GM21576 (cell line): ENCODE data around the gene AKNA.
"Not testable (repeated sequence)": the region's sequence is repeated elsewhere in the genome, so short reads cannot be mapped to it uniquely, and the experiment has no call there.

Experiments used
- ATAC-seq: cut with Tn5 transposase; IDR thresholded peaks from one replicate; pipeline ENCODE4 v1.9.1; 2021; ENCODE audit warnings: mild to moderate bottlenecking, moderate library complexity; ENCODE audit not compliant: unreplicated experiment

Gene AKNA

DNA sequence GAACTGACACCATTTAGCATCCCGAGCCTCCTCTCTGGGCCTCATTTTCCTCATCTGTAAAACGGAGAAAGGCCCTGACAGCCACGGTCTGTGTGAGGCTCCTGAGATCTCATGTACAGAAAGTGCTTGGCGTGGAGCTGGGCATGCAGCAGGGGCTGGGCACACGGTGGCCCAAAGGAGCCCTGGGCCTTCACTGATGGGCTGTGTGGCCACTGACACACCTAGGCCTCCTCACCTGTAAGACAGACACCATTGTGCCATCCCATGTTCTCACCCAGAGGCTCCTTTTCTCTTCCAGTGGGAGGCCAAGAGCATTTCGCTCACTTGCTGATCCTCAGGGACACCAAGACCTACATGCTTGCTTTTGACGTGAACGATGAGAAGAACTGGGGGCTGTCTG, 63.3 kb downstream of the AKNA start:
- ATAC-seq = no peak

DNA sequence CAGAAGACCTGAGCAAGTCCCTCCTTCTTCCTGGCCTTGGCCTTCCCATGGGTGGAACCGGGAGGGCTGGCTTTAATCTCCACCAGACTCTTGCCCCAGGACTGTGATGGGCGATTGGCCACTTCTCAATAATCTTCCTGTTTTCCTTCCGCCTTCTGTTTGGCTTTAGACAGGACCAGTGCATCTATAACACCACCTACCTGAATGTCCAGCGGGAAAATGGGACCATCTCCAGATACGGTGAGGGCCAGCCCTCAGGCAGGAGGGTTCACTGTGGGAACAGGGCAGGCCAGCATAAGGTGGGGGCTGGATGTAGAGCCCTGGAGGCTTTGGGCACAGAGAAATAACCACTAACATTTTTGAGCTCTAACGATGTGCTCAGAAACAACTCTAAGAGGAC, 63.9 kb downstream of the AKNA start:
- not testable (repeated sequence) for ATAC-seq

DNA sequence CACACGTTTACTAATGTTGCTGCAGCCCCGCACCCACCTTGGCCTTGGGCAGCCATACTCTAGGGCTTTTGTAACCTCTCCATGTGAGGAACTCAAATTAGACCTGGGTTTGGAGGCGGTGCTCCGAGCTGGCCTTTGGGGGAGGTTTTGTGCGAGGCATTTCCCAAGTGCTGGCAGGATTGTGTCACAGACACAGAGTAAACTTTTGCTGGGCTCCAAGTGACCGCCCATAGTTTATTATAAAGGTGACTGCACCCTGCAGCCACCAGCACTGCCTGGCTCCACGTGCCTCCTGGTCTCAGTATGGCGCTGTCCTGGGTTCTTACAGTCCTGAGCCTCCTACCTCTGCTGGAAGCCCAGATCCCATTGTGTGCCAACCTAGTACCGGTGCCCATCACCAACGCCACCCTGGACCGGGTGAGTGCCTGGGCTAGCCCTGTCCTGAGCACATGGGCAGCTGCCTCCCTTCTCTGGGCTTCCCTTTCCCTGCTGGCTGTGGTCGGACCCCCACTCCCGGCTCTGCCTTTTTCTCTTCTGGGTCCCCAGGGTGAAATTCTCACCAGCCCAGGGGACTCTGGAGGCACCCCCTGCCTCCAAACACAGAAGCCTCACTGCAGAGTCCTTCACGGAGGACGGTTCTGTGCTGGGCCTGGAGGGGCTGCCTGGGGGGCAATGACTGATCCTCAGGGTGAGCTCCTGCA, 64.8 kb downstream of the AKNA start, which contains the start of gene ORM1:
Gene ORM1, plus strand, starts transcription at position 268 of the 701 bp plus-strand sequence. Its CDS starts 36 bp downstream, at position 304.
- not testable (repeated sequence) for ATAC-seq

DNA sequence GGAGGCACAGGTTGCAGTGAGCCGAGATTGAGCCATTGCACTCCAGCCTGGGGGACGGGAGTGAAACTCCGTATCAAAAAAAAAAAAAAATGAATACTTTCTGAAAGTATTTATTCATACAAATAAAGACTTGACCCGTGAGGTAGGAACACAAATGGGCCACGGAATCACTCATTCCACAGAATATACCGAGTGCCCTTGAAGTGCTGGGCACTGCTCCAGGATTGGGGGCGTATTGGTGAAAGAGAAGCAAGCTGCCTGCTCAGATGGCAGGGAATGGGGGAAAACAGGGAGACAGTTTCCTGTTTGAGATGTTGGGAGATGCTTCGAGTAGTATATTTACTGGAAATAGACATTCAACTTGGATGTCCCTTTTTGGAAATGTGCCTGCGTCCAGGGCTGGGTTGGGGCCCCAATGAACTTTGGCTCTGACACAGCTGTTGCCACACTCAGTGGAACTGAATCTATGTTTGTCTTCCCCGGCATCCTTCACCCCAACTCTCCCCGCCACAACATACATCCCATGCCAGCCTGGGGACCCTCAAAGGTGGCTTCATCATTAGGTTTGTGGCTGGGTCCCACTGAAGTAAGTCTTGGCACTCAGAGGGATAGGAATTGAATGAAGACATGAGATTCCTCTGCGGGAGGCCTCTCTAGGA, 65.5 kb downstream of the AKNA start:
- ATAC-seq = not testable (repeated sequence)

DNA sequence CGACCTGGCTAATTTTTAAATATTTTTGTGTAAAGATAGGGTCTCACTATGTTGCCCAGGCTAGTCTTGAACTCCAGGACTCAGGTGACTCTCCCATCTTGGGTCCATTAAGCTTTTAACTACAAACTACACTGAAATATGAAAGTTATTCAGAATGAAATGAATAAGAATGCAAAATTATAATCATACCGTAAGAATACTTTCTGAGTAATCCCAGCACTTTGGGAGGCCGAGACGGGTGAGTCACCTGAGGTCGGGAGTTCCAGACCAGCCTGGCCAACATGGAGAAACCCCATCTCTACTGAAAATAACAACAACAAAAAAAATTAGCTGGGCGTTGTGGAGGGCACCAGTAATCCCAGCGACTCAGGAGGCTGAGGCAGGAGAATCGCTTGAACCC, 66.0 kb downstream of the AKNA start:
- no peak for ATAC-seq

DNA sequence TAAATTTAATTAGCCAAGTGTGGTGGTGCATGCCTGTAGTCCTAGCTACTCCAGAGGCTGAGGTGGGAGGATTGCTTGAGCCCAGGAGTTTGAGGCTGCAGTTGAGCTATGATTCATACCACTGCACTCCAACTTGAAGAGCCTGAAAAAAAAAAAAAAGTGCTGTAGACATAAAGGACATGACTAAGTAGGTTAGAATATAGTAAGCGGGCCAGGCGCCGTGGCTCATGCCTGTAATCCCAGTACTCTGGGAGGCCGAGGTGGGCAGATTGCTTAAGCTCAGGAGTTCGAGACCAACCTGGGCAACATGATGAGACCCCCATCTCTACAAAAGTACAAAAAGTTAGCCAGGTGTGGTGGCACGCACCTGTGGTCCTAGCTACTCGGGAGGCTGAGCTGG, 67.1 kb downstream of the AKNA start:
- not testable (repeated sequence) for ATAC-seq

DNA sequence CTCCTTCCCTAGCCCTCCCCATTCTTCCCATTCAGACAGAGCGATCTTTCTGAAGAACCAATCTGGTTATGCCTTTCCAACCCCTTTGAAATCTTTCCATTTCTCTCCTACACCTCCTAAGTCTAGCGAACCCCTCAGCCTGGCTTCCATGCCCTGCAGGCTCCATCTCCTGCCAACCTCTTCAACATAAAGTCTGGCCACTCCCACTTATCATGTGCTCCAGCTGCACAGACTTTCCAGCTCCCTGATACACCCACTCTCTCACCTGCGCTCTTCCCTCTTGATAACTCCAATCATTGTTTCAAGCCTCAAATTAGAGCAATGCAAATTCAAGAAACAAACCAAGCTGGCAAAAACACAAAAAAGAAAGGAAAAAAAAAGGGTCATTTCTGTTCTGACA, 68.6 kb downstream of the AKNA start:
- no peak for ATAC-seq

DNA sequence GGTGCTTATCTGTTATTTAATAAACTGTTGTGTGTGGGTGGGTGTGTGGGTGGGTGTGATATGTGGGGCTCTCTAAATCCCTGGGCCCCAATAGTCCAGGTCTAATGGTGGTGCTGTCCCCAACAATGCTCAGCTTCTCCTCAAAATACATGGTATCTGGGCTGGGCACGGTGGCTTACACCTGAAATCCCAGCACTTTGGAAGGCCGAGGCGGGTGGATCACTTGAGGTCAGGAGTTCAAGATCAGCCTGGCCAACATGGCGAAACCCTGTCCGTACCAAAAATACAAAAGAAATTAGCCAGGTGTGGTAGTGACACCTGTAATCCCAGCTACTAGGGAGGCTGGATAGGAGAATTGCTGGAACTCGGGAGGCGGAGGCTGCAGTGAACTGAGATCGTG, 69.4 kb downstream of the AKNA start:
- no peak for ATAC-seq

DNA sequence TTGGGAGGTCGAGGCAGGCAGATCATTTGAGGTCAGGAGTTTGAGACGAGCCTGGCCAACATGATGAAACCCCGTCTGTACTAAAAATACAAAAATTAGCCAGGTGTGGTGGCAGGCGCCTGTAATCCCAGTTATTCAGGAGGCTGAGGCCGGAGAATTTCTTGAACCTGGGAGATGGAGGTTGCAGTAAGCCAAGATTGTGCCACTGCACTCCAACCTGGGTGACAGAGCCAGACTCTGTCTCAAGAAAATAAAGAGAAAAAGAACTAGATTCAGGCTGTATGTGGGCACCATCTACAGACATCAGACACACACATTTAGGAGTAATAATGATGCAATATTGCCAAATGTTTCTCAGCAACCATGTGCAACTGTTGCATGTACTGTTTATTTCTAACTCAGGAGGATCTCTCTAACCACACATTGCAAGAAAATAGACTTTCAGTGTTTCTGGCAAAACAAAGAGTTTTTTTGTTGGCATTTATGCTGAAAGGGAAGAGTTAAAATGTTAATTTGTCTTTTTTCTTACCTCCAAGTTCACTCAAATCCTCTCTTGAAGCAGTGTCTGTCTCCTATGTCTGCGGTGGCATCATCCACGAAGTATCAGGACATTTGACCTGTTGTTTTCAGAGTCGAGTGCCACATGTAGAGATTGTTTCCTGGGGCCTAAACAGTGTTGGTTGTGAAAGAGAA, 70.0 kb downstream of the AKNA start:
- ATAC-seq = no peak

DNA sequence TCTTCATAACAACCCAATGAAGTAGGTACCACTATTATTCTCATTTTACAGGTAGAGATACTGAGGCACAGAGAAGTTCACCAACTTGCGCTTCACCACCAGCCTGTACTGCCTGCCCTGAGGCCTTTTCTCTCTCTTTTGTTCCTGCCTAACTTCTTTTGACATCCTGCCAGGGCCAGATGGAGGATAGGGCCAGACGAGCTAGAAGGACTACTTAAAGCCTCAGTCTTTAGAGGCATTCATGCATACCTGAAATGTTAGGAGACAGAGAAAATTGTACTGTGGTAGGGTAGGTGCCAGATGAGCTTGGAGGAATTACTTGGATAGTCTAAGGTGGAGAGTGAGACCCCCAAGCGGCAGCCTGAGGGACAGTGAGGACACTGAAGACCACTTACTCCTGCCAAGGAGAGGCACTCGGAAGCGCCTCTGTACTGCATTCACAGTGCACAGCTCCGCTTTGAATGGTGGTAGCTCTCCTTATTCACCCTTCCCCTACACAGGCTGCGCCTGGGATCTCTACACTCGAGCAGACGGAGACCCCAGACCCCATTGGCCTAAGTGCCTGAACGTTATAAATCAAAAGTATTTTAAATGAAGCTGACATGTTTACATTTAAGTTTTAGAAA, 71.1 kb downstream of the AKNA start:
- no peak for ATAC-seq

DNA sequence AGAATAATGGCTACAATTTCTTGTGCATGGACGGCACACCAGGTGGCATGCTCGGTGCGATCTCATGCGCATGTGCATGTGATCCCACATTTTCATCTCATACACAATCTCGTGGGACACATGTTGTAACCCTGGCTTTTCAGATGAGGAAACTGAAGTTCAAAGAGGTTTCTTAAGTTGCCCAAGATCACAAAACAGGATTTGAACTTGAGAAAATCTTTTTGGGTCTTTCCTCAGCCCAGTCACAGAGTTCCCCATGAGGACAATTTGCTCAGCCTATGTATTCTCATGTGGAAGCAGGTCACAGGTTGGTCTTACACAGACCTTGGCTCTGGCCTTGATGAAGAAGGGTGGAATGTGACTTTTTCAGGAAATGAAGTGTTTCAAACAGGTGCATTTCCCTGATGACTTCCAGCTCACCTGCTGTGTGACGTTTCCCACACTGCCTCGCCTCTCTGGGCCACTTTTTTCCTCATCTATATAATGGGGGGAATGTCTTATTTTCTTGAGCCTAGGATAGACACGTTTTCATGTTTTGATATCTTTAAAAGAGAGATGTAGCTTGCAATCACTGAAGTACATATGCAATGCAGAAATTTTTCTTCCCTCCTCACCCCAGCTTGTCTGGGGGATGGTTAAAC, 71.9 kb downstream of the AKNA start:
- no peak for ATAC-seq

DNA sequence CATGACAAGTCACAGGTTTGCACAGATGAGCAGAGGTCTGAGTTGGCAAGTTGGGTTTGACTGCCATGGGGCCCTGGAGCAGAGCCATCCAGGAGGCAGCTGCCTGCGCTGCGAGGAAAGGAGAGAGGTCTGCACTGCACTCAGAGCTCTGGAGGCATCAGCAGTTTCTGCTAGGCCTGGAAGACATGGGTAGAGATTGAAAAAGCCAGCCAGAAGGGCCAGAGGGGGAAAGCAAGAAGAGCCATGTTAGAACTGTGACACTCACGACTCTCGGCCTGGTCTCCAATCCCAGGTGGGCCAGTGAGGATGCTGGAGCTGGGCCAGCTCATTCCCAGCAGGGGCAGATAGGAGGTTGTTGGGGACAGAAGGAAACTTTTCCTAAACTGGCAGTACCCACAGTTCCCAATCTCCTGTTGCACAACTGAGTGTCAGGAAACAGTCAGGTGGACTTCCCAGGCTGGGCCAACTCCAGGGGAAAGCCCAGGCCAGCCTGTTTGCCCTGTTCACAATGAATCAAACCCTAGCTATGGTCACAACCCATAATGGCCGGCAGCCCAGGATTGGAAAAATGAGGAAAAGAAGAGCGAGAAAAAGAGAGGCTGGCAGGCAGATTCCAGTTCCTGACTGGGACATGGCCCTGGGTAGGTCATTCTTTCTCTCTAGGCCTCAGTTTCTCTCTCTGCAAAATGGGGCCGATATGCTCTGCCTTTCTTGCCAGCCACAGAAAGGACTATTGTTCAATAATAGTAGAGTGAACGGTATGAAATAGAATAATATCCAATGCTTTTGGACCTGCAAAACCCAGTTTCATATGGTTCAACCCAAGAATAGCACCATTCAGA, 72.7 kb downstream of the AKNA start:
- no peak for ATAC-seq

DNA sequence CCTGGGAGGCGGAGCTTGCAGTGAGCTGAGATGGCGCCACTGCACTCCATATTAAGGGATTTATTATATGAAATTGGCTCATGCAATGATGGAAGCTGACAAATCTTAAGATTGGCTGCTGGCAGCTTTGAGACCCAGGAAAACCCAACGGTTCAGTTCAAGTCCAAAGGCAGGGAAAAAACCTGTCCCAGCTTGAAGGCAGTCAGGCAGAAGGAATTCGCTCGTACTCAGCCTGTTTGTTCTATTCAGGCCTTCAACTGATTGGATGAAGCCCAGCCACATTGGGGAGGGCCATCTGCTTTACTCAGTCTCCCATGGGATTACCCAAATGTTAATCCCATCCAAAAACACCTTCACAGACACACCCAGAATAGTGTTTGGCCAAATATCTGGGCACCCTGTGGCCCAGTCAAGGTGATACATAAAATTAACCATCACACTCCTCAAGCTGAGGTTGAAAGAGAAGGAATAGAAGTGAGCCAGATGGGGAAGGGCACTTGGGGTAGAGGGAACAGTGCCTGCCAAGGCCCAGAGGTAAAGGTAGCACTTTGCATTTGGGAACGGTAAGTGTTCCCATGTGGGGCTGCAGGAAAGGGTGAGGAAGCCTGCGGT, 73.4 kb downstream of the AKNA start:
- no peak for ATAC-seq

DNA sequence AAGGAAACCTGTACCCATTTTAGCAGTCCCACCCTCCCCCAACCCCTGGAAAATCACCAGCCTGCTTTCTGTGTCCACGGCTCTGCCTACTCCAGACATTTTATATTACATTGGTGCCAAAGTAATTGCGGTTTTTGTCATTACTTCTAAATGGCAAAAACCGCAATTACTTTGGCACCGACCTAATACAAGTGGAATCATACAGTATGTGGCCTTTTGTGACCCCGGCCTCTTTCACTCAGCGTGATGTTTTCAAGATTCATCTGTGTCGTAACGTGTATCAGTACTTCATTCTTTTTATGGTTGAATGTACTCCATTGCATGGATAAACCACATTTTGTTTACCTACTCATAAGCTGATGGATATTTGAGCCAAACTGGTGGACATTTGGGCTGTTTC, 74.6 kb downstream of the AKNA start:
- ATAC-seq = no peak

DNA sequence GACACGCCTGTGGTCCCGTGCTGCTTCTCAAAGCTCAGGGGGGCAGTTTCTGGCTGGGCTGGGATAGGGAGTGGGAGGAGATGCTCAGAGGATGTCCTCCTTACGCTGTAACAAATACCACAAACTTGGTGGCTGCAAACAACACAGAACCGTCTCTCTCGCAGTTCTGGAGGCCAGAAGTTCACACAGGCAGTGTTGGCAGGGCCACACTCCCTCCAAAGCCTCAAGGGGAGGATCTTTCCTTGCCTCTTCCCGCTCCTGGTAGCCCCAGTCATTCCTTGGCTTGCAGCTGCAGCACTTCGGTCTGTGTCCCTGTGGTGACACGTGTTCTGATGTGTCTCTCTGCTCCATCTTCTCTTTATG, 75.3 kb downstream of the AKNA start:
- no peak for ATAC-seq

DNA sequence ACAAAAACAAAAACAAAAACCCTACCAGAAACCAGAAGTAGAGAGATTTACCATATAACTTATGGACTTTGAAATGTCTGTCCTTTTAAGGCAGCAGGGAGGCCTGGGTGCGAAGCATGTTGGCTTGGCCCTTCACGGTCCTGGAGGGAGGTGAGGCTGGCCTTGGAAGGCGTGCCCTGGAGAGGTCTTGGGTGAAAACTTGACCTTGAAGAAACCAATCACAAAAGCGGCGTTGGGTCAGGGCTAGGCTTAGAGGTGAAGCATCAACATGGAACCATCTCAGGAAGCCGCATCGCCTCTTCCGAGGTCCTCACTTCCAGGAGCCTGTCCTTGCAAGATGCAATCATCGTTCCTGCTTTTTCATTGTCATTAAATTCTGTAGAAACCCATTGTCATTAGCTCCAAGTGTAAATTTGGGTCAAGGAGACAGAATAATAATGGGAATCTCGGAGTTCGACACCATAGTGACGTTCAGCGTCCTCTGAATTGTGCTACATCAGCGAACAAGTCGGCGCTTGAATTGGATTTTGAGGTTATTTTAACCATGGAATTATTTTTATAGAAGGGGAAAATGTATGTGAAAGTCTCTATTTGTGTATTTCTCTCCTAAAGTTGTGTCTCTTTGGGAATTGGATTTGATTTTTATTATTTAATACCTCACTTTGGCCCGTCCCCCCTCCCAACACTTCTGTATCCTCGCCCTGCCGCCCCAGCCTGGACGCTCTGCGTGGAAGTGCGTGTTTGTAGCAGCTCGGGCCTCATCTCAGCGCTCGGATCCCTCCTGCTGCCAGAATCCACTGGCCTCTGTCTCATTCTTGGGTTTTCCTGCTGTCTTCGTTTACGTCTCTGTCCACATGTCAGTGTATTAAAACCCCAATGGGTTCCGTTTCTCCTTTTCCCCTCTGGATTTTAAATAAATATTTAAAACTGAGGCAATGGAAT, 75.9 kb downstream of the AKNA start:
- ATAC-seq = no peak

DNA sequence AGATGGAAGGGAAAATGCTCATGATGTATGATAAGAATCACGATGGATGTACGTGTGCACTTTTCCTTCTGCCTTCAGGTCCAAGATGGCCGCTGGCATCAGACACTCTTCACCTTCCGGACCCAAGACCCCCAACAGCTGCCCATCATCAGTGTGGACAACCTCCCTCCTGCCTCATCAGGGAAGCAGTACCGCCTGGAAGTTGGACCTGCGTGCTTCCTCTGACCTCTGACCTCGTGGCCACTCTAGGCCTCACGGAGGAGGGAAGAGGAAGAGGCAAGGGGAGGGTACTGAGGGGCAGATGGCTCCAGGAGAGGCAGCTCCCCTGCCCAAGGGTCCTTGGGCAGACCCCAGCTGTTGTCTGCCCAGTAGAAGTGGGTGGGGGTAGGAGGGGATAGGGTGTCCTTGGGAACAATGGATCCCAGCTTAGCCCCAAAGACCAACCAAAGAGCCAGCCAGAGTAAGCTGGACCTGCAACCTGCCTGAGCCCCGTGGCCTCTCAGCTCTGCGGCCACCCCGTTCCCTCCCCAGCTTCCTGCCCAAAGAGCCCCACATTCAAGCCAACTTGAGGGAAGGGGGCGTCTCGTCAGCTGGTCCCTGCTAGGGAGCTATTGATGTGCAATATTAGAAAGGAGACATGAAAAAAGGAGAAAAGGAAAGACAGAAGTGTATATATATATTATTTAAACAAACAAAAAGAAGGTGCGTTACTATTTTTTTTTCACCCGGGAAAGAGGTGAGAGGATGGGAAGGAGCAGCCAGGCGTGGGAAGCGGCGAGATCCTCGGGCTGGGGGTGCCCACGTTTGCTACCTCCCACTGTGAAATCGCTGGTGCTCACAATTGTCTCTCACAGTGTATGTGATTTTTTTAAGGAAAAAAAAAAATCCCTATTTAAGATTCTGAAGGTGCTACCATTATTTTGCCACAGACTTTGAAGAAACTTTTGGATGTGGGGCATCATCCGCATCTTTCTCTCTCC, 77.0 kb downstream of the AKNA start:
- ATAC-seq = no peak

DNA sequence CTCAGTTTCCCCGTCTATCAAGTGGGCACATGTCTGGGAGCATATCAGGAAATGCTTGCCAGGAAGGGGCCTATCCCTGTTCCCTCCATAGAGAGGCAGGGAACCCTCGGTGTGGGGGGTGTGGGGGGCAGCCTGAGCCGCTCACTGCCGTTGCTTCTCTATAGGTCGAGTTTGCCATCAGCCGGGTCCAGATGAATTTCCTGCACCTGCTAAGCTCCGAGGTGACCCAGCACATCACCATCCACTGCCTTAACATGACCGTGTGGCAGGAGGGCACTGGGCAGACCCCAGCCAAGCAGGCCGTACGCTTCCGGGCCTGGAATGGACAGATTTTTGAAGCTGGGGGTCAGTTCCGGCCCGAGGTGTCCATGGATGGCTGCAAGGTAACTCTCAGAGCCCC, 78.7 kb downstream of the AKNA start:
- ATAC-seq = no peak
